Activated effector memory CD4-positive, alpha-beta T cell treated with anti-CD3 and anti-CD28 coated beads, Interleukin-2, amount 50 U/mL, for 16 hours (primary cell): ENCODE results near the gene TATDN2.

Experiments
- DNase-seq: peaks from one replicate; pipeline ENCODE4 v3.0.0-alpha.2; 2020

The TATDN2 gene

GRCh38 chr3:10248184-10248983 is at the start of gene TATDN2:
TSS of gene TATDN2 (plus strand) at chr3:10248459. CDS start at chr3:10249201, 742 bp downstream.
- DNase-seq: peak; percentile 97

- DNase-seq: peak; percentile 88
Observed at GRCh38 chr3:10198761-10199649, 49.3 kb upstream of the TATDN2 start.

- DNase-seq: no peak
Observed at GRCh38 chr3:10204921-10205320, 43.3 kb upstream of the TATDN2 start.

- DNase-seq: no peak
Observed at GRCh38 chr3:10205451-10206165, 42.7 kb upstream of the TATDN2 start.

- no peak for DNase-seq
Observed at GRCh38 chr3:10206166-10206511, 42.1 kb upstream of the TATDN2 start.

GRCh38 chr3:10213156-10213792 is 35.0 kb upstream of the TATDN2 start:
- DNase-seq: no peak

- no peak for DNase-seq
Observed at GRCh38 chr3:10215578-10216368, 32.5 kb upstream of the TATDN2 start.

GRCh38 chr3:10217359-10217758 is 30.9 kb upstream of the TATDN2 start:
- DNase-seq: no peak

- no peak for DNase-seq
Observed at GRCh38 chr3:10219737-10220136, 28.5 kb upstream of the TATDN2 start.

GRCh38 chr3:10223676-10224639 is 24.3 kb upstream of the TATDN2 start:
- peak; percentile 71 for DNase-seq

- peak; percentile 85 for DNase-seq
Observed at GRCh38 chr3:10224794-10225665, 23.2 kb upstream of the TATDN2 start.

GRCh38 chr3:10226293-10226692 is 22.0 kb upstream of the TATDN2 start:
- DNase-seq: no peak

- peak; percentile 78 for DNase-seq
Observed at GRCh38 chr3:10228248-10228950, 19.9 kb upstream of the TATDN2 start.

GRCh38 chr3:10229576-10229975 is 18.7 kb upstream of the TATDN2 start:
- DNase-seq: no peak

GRCh38 chr3:10232137-10232536 is 16.1 kb upstream of the TATDN2 start:
- DNase-seq: no peak

GRCh38 chr3:10233988-10234387 is 14.3 kb upstream of the TATDN2 start:
- DNase-seq: no peak

- DNase-seq: no peak
Observed at GRCh38 chr3:10234526-10235230, 13.6 kb upstream of the TATDN2 start.

GRCh38 chr3:10235551-10235950 is 12.7 kb upstream of the TATDN2 start:
- no peak for DNase-seq
